Measurements from ENCODE around the gene PPP1R12A. TPM values are rescaled to one million over a fixed set of nuclear protein-coding genes. Genes with fewer than 3 reads are reported as not detected.

PPP1R12A gene
- total RNA-seq, 3 donors from 2014 or later: 64.8 to 137 (median 134) TPM

- no peaks in the 10 kb centered on the region for H3K27me3 ChIP-seq
- TF ChIP-seq POLR2AphosphoS5 (IDR thresholded peaks at IDR 0.05) (no peak), POLR2A (IDR thresholded peaks at IDR 0.05) (no peak), CTCF (IDR thresholded peaks at IDR 0.05) (no peak)
- no peaks in the 10 kb centered on the region for H3K4me1 ChIP-seq
- H3K4me3 ChIP-seq: no peak overlapping the region
- intact Hi-C loops (cut with DNase I; ENCODE audit: low total_unique reads): no loop called here
- no peak overlapping the region for H3K27ac ChIP-seq
- DNase-seq (ENCODE audit: low spot score in 2 of 2): no peak
- H3K36me3 ChIP-seq: no peaks in the 10 kb centered on the region
- H3K9me3 ChIP-seq: peaks cover 0 to 7% of the 10 kb centered on the region in 2 donors
Observed at GRCh38 chr12:79848339-79848738, 86.6 kb downstream of the PPP1R12A start.

- Histone ChIP-seq H3K36me3 (no peaks in the 10 kb centered on the region), H3K4me1 (no peaks in the 10 kb centered on the region), H3K4me3 (no peak overlapping the region), H3K9me3 (peaks cover 0 to 7% of the 10 kb centered on the region in 2 donors), H3K27me3 (no peaks in the 10 kb centered on the region), H3K27ac (no peak overlapping the region)
- no peak for TF ChIP-seq CTCF (IDR thresholded peaks at IDR 0.05)
- no peak for TF ChIP-seq POLR2AphosphoS5 (IDR thresholded peaks at IDR 0.05)
- TF ChIP-seq POLR2A (IDR thresholded peaks at IDR 0.05): no peak
- DNase-seq (ENCODE audit: low spot score in 2 of 2): no peak
- intact Hi-C loops (cut with DNase I; ENCODE audit: low total_unique reads): no loop called here
Observed at GRCh38 chr12:79847417-79847816, 87.5 kb downstream of the PPP1R12A start.

- Histone ChIP-seq H3K27me3 (no peaks in the 10 kb centered on the region), H3K27ac (no peak overlapping the region), H3K4me3 (no peak overlapping the region), H3K4me1 (no peaks in the 10 kb centered on the region), H3K9me3 (no peaks in the 10 kb centered on the region), H3K36me3 (no peaks in the 10 kb centered on the region)
- TF ChIP-seq CTCF (IDR thresholded peaks at IDR 0.05) (no peak), POLR2A (IDR thresholded peaks at IDR 0.05) (no peak), POLR2AphosphoS5 (IDR thresholded peaks at IDR 0.05) (no peak)
- intact Hi-C loops (cut with DNase I; ENCODE audit: low total_unique reads): no loop called here
- no peak for DNase-seq (ENCODE audit: low spot score in 2 of 2)
Observed at GRCh38 chr12:79844693-79845092, 90.2 kb downstream of the PPP1R12A start.

GRCh38 chr12:79843978-79844377, 90.9 kb downstream of the PPP1R12A start:
- H3K27ac ChIP-seq: no peak overlapping the region
- TF ChIP-seq POLR2AphosphoS5 (IDR thresholded peaks at IDR 0.05) (no peak), CTCF (IDR thresholded peaks at IDR 0.05) (no peak), POLR2A (IDR thresholded peaks at IDR 0.05) (no peak)
- H3K4me1 ChIP-seq: no peaks in the 10 kb centered on the region
- H3K4me3 ChIP-seq: no peak overlapping the region
- H3K36me3 ChIP-seq: no peaks in the 10 kb centered on the region
- H3K9me3 ChIP-seq: peaks cover 1 to 5% of the 10 kb centered on the region in 2 donors
- intact Hi-C loops (cut with DNase I; ENCODE audit: low total_unique reads): no loop called here
- H3K27me3 ChIP-seq: no peaks in the 10 kb centered on the region
- no peak for DNase-seq (ENCODE audit: low spot score in 2 of 2)

- DNase-seq (ENCODE audit: low spot score in 2 of 2): no peak
Observed at GRCh38 chr12:79842630-79843029, 92.3 kb downstream of the PPP1R12A start.

More at GRCh38 chr12:79842630-79843029, 92.3 kb downstream of the PPP1R12A start:
- no peaks in the 10 kb centered on the region for H3K4me1 ChIP-seq
- H3K36me3 ChIP-seq: no peaks in the 10 kb centered on the region
- TF ChIP-seq CTCF (IDR thresholded peaks at IDR 0.05) (no peak), POLR2A (IDR thresholded peaks at IDR 0.05) (no peak), POLR2AphosphoS5 (IDR thresholded peaks at IDR 0.05) (no peak)
- no peak overlapping the region for H3K4me3 ChIP-seq
- intact Hi-C loops (cut with DNase I; ENCODE audit: low total_unique reads): no loop called here
- peaks cover 10 to 17% of the 10 kb centered on the region in 2 donors for H3K9me3 ChIP-seq
- no peaks in the 10 kb centered on the region for H3K27me3 ChIP-seq
- H3K27ac ChIP-seq: no peak overlapping the region

Data from breast epithelium (tissue), 4 donors.